ENCODE data around the gene NELFB.
"Not testable (repeated sequence)": the region's sequence is repeated elsewhere in the genome, so short reads cannot be mapped to it uniquely, and the experiment has no call there.

Gene NELFB

DNA sequence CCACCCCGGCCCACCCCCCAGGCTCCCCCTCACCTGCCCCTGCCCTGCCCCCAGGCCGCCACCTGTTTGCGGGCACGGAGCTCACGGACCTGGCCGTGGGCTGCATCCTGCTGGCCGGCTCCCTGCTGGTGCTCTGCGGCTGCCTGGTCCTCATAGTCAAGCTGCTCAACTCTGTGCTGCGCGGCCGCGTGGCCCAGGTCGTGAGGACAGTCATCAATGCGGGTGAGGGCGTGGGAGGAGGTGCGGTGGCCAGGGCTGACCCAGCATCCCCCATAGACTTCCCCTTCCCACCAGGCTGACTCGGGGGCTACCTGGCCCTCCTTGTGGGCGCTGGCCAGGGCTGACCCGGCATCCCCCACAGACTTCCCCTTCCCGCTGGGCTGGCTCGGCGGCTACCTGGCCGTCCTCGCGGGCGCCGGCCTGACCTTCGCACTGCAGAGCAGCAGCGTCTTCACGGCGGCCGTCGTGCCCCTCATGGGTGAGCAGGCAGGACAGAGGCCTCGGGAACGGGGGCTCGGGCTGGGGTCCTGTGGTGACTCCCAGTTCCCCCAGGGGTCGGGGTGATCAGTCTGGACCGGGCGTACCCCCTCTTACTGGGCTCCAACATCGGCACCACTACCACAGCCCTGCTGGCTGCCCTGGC is 21.0 kb upstream of the NELFB start:
- no peak for DNase-seq (ENCODE audit: extremely low read depth, low read depth)
- TF ChIP-seq, protein P1, sequence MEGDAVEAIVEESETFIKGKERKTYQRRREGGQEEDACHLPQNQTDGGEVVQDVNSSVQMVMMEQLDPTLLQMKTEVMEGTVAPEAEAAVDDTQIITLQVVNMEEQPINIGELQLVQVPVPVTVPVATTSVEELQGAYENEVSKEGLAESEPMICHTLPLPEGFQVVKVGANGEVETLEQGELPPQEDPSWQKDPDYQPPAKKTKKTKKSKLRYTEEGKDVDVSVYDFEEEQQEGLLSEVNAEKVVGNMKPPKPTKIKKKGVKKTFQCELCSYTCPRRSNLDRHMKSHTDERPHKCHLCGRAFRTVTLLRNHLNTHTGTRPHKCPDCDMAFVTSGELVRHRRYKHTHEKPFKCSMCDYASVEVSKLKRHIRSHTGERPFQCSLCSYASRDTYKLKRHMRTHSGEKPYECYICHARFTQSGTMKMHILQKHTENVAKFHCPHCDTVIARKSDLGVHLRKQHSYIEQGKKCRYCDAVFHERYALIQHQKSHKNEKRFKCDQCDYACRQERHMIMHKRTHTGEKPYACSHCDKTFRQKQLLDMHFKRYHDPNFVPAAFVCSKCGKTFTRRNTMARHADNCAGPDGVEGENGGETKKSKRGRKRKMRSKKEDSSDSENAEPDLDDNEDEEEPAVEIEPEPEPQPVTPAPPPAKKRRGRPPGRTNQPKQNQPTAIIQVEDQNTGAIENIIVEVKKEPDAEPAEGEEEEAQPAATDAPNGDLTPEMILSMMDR (IDR thresholded peaks at IDR 0.05; ENCODE audit: low read depth, low read length) = no peak

DNA sequence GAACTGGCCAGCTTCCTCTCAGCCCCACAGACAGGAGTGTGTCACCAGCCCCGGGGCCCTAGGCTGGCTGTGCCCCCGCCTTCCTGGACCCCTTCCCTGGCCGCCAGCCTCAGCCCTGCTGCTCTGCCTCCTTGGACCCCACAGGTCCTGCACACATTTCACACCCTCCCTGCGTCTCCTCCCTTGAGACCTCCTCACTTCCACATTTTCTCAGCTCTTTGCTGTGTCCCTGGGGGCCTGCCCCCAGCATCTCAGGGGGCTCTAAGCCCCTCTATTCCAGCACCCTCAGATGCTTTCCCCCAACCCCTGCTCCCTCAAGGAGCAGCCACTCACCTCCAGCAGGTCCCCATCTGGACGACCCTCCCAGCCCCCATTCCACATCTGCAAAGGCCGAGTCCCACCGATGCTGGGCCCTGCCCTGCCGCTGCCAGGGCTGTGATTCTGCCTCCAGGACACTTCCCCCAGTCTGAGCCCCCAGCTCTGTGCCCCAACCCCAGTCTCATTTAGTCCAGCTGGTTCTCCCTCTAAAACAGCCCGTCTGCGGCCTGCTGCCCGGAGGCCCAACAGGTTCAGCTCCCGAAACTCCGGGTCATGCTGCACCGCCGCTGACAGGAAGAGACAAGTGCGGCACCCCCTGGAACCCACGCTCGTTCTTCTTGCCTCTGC is 20.2 kb upstream of the NELFB start:
- TF ChIP-seq, protein P1 (IDR thresholded peaks at IDR 0.05; ENCODE audit: low read depth, low read length) = no peak
- no peak for DNase-seq (ENCODE audit: extremely low read depth, low read depth)

DNA sequence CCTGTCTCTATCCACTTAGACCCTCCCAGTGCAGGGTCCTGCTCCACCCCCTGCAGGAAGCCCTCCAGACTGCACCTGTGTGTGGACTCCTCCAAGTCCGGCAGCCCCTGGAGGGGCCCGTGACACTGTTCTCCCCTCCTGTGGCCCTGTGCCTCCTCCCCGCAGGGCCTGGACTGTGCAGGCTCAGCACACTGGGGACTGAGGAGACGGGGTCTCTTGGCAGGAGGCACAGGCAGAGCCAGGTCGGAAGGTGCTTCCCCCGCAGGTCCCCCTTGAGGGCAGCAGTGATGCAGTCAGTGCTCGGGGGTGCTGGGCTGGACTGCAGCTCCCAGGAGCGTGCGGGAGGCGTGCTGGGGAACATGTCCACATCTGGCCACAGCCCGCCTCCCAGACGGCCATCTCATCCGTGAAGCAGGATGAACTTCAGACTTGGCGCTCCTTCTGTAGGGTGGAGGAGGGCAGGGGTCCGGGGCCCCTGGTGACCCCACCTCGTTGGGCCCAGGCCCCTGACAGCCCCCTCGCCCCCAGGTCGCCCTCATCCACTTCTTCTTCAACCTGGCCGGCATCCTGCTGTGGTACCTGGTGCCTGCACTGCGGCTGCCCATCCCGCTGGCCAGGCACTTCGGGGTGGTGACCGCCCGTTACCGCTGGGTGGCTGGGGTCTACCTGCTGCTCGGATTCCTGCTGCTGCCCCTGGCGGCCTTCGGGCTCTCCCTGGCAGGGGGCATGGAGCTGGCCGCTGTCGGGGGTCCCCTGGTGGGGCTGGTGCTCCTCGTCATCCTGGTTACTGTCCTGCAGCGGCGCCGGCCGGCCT is 19.5 kb upstream of the NELFB start:
- DNase-seq (ENCODE audit: extremely low read depth, low read depth) = no peak
- TF ChIP-seq, protein P1 (IDR thresholded peaks at IDR 0.05; ENCODE audit: low read depth, low read length) = no peak

DNA sequence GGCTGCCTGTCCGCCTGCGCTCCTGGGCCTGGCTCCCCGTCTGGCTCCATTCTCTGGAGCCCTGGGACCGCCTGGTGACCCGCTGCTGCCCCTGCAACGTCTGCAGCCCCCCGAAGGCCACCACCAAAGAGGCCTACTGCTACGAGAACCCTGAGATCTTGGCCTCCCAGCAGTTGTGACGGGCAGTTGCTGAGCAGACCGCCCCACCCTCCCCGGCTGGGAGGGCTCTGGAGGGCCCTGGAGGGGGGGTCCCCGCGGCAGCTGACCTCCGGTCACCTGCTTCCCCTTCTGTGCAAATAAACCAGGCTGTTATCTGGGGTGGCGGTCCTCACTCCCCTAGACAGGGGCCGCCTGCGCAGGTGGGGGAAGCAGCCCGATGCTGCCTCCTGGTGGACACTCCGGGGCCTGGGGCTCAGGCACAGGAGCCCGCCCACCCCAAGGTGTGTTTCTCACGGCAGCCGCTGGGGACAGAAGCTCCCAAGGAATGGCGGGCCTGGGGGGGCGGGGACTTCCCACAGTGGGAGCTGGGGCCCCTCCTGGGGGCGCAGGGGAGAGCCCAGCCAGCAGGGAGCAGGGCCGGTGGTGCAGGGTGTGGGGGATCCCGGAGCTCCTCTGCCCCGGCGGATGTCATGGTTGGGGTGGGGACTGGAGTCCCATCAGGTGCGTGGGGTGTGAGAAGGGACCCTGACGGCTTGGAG is 18.7 kb upstream of the NELFB start:
- DNase-seq (ENCODE audit: extremely low read depth, low read depth) = peak; percentile 29
- TF ChIP-seq, protein P1 (IDR thresholded peaks at IDR 0.05; ENCODE audit: low read depth, low read length) = peak; percentile 92

DNA sequence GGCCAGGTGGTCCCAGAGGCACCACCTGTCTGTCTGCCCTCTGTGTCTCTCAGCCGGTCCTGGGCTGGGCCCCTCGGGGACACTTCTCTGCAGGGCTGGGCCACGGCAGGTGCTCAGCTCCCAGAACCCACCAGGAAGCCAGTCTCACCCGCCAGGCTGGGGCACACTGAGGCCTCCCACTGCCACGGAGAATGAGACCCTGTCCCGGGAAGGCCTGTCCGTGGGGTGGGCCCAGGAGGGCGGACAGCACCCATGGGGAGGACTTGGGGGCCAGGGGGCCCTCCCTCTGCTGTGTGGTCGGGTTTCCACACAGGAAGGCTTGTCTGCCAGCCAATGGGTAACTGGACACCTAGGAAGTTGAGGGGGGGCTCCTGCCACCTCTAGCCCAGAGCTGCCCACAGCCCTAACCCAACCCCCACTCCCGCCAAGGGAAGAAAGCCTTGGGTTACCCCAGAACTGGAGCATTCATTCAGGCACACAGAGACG is 18.1 kb upstream of the NELFB start:
- TF ChIP-seq, protein P1 (IDR thresholded peaks at IDR 0.05; ENCODE audit: low read depth, low read length) = no peak
- DNase-seq (ENCODE audit: extremely low read depth, low read depth) = no peak

DNA sequence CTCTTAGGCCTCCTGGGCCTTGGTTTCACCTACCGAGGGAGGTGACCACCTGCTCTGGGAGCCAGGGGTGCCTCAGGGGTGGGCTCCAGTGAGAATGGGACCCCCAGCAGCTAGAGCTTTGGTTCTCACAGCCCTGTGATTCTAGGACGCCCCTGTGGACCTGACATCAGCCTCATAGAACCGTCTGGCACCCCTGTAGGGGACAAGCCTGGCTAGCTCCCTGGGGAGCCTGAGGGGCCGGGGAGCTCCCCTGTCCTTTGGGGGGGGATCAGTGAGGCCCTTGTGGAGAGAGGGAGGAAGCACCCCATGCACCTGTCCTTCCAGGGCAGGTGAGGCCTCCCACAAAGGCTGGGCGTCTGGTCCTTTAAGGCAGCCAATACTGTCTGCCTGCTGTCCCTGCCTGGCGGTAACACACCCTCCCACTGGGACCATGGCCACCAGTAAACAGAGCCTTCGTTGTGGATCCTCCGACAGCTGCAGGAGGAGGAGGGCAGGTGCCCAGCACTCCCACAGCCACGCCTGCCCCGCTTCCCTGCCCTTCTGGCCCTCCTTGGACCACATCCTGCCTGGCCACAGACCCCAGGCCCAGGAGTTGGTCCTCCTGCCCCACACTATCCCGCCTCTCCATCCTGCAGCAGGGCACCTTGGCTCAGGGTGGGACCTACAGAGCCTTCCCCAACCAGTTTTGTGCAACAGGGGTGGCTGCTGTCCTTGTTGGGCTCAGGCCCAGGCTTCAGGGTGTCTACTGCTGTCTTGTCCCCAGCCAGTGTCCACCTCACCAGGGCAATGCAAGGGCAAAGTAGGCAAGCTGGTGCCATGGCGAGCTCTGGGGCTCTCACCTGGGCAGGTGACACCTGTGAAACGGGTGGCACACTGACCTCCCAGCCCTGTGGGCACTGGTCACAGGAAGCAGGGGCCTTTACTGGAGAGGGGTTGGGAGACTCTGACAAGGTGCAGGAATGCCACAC is 17.1 kb upstream of the NELFB start:
- DNase-seq (ENCODE audit: extremely low read depth, low read depth) = no peak
- TF ChIP-seq, protein P1 (IDR thresholded peaks at IDR 0.05; ENCODE audit: low read depth, low read length) = no peak

DNA sequence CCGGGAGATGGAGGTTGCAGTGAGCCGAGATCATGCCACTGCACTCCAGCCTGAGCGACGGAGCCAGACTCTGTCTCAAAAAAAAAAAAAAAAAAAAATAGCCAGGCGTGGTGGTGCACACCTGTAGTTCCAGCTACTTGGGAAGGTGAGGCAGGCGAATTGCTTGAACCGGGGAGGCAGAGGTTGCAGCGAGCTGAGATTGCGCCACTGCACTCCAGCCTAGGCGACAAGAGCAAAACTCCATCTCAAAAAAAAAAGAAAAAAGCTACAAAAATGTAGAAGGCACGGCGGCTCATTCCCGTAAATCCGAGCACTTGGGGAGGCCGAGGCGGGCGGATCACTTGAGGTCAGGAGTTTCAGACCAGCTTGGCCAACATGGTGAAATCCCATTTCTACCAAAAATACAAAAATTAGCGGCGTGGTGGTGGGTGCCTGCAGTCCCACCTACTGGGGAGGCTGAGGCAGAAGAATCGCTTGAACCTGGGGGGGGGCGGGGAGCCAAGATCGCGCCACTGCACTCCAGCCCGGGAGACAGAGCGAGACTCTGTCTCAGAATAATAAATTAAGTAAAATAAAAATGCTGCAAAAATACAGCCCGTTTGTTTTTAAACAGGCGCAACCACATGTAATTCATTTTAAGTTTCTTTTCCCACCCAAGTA is 15.5 kb upstream of the NELFB start:
- DNase-seq (ENCODE audit: extremely low read depth, low read depth) = not testable (repeated sequence)

All from AG09319 (cell line).